Upper lobe of left lung (tissue), 4 donors: ENCODE results near the gene STING1.

Experiments
- CTCF ChIP-seq, 6 experiments: fragments of 450-650 bp in 4 of 6; fragments of 200-600 bp in 2 of 6; sonication (generic) in 2 of 6; IDR thresholded peaks; one replicate each; pipeline ENCODE4 v1.5.1; 2016 to 2019; ENCODE audit warnings: antibody characterized with exemption in 6 of 6
- POLR2A ChIP-seq, 4 donors: fragments of 450-650 bp; IDR thresholded peaks; one replicate each; pipeline ENCODE4 v1.5.1; 2016 to 2017; ENCODE audit warnings: antibody characterized with exemption in 4 of 4, mild to moderate bottlenecking in 2 of 4

GRCh38 chr5:139486201-139486600 is 3.6 kb upstream of the STING1 start:
- TF ChIP-seq CTCF (IDR thresholded peaks at IDR 0.05) (no peak), POLR2A (IDR thresholded peaks at IDR 0.05) (no peak)
